Breast epithelium (tissue), 3 donors: ENCODE results near the gene ADGRL3.

Experiments used
- CTCF ChIP-seq, 3 donors: fragments of 450-650 bp; IDR thresholded peaks; one replicate each; pipeline ENCODE4 v1.5.1; 2016 to 2017; ENCODE audit warnings: antibody characterized with exemption in 3 of 3, mild to moderate bottlenecking in 3 of 3, moderate library complexity in 3 of 3
- POLR2AphosphoS5 ChIP-seq, 3 donors: sonication (generic); formaldehyde crosslinking; IDR thresholded peaks; one replicate each; pipeline ENCODE4 v1.6.1; 2017; ENCODE audit warnings: antibody characterized with exemption in 3 of 3

- TF ChIP-seq CTCF (IDR thresholded peaks at IDR 0.05) (no peak), POLR2AphosphoS5 (IDR thresholded peaks at IDR 0.05) (no peak)
Measured at GRCh38 chr4:62117886-62118285, 917.8 kb downstream of the ADGRL3 start.
